ENCODE measurements around the gene TNFRSF14. TPM values are rescaled to one million over a fixed set of nuclear protein-coding genes. Genes with fewer than 3 reads are reported as not detected.
A peak's percentile ranks its signal among the peaks of the same experiment; 100 is the strongest.

TNFRSF14 gene
- total and polyA plus RNA-seq, 2 donors (not counting 1 experiment from before 2014, with no cell fraction given), result 239 to 427 TPM

GRCh38 chr1:2582391-2582790, 26.2 kb downstream of the TNFRSF14 start:
- Histone ChIP-seq H4K20me1 (ENCODE audit: control insufficient read depth, insufficient read depth, low read length, poor library complexity, severe bottlenecking) (no peaks in the 10 kb centered on the region), H3K9me3 (ENCODE audit: control extremely low read depth in 1 of 3, control insufficient read depth in 2 of 3, insufficient read depth in 1 of 3, low read length in 2 of 3) (peaks cover 0 to 17% (median 3%) of the 10 kb centered on the region in 3 donors), H3K4me2 (replicated peaks; ENCODE audit: low read depth, low read length, poor library complexity, severe bottlenecking) (no peak overlapping the region), H3K27ac (ENCODE audit: low read length in 2 of 2) (peak overlapping the region; percentile 18 to 98), H3K36me3 (replicated peaks in 1 of 2; ENCODE audit: control extremely low read depth in 1 of 2, control insufficient read depth in 1 of 2, extremely low read depth in 1 of 2, insufficient read depth in 2 of 2, low read length in 1 of 2) (peaks cover 0 to 3% of the 10 kb centered on the region in 2 experiments), H3K4me3 (ENCODE audit: control extremely low read depth in 1 of 5, extremely low read depth in 1 of 5, insufficient read depth in 1 of 5, low read depth in 2 of 5, low read length in 4 of 5) (no peak overlapping the region), H3K9ac (ENCODE audit: low read length) (no peak overlapping the region), H3K79me2 (ENCODE audit: control insufficient read depth, insufficient read depth, low read length) (peaks cover 11% of the 10 kb centered on the region), H3K4me1 (ENCODE audit: control insufficient read depth in 2 of 2, insufficient read depth in 2 of 2, low read length in 2 of 2) (peaks cover 62 to 87% of the 10 kb centered on the region in 2 donors), H3K27me3 (replicated peaks in 1 of 4; ENCODE audit: control extremely low read depth in 1 of 4, control insufficient read depth in 3 of 4, insufficient read depth in 4 of 4, low read length in 3 of 4) (no peaks in the 10 kb centered on the region), H2AFZ (ENCODE audit: insufficient read depth, low read depth, low read length, poor library complexity, severe bottlenecking) (no peak overlapping the region)
- no peak for TF ChIP-seq CTCF (IDR thresholded peaks at IDR 0.05)
- no peak for TF ChIP-seq EZH2 (IDR thresholded peaks at IDR 0.05; ENCODE audit: borderline replicate concordance, insufficient read depth, low read depth, low read length, poor library complexity, severe bottlenecking)
- H3K4me1 Mint-ChIP-seq, result peaks cover 68% of the 10 kb centered on the region
- no peak for ATAC-seq (ENCODE audit: low read depth)
- intact Hi-C loops (cut with micrococcal nuclease), result no loop called here
- H3K4me3 Mint-ChIP-seq, result peak overlapping the region; percentile 52
- 95% methylated on average over 5 of the region's 7 CpGs for WGBS (ENCODE audit: insufficient coverage)
- no peaks in the 10 kb centered on the region for H3K27me3 Mint-ChIP-seq
- peaks cover 3% of the 10 kb centered on the region for H3K9me3 Mint-ChIP-seq (ENCODE audit: insufficient read depth)
- no peak for DNase-seq
- H3K27ac Mint-ChIP-seq, result peak overlapping the region; percentile 93
- CTCF ChIA-PET, result interaction anchor here (0.7 to 1.6 kb wide), 3 partner anchors 21 to 293 kb away, joined by 3 to 5 read pairs (median 3); no protein-coding TSS in a partner anchor
- POLR2A ChIA-PET, result no interaction called here

GRCh38 chr1:2583331-2583791, 27.2 kb downstream of the TNFRSF14 start:
- WGBS (ENCODE audit: insufficient coverage), result 64% methylated on average over 5 of the region's 5 CpGs

More at GRCh38 chr1:2583331-2583791, 27.2 kb downstream of the TNFRSF14 start:
- no peaks in the 10 kb centered on the region for H4K20me1 ChIP-seq (ENCODE audit: control insufficient read depth, insufficient read depth, low read length, poor library complexity, severe bottlenecking)
- H3K4me2 ChIP-seq (replicated peaks; ENCODE audit: low read depth, low read length, poor library complexity, severe bottlenecking), result peak overlapping the region; percentile 92
- peak overlapping the region; percentile 95 for H3K4me3 Mint-ChIP-seq
- no peaks in the 10 kb centered on the region for H3K27me3 Mint-ChIP-seq
- H3K9me3 ChIP-seq (ENCODE audit: control extremely low read depth in 1 of 3, control insufficient read depth in 2 of 3, insufficient read depth in 1 of 3, low read length in 2 of 3), result peaks cover 0 to 17% (median 3%) of the 10 kb centered on the region in 3 donors
- H3K9me3 Mint-ChIP-seq (ENCODE audit: insufficient read depth), result peaks cover 3% of the 10 kb centered on the region
- peaks cover 59 to 84% of the 10 kb centered on the region in 2 donors for H3K4me1 ChIP-seq (ENCODE audit: control insufficient read depth in 2 of 2, insufficient read depth in 2 of 2, low read length in 2 of 2)
- ChIA-PET CTCF (interaction anchor here (1.0 to 3.9 kb wide), 3 partner anchors 28 to 169 kb away, joined by 3 to 47 read pairs (median 5); partner anchors contain the start of gene TNFRSF14), POLR2A (interaction anchor here (4.4 kb wide), 1 partner anchor 27 kb away, joined by 77 read pairs; the partner anchor contains the start of gene TNFRSF14)
- peaks cover 0 to 3% of the 10 kb centered on the region in 2 experiments for H3K36me3 ChIP-seq (replicated peaks in 1 of 2; ENCODE audit: control extremely low read depth in 1 of 2, control insufficient read depth in 1 of 2, extremely low read depth in 1 of 2, insufficient read depth in 2 of 2, low read length in 1 of 2)
- H3K4me1 Mint-ChIP-seq, result peaks cover 63% of the 10 kb centered on the region
- DNase-seq (no peak), ATAC-seq (ENCODE audit: low read depth) (no peak)
- TF ChIP-seq EZH2 (IDR thresholded peaks at IDR 0.05; ENCODE audit: borderline replicate concordance, insufficient read depth, low read depth, low read length, poor library complexity, severe bottlenecking) (no peak), CTCF (IDR thresholded peaks at IDR 0.05) (no peak)
- H3K4me3 ChIP-seq (ENCODE audit: control extremely low read depth in 1 of 5, extremely low read depth in 1 of 5, insufficient read depth in 1 of 5, low read depth in 2 of 5, low read length in 4 of 5), result no peak overlapping the region
- peak overlapping the region; percentile 99 for H3K27ac Mint-ChIP-seq
- H3K9ac ChIP-seq (ENCODE audit: low read length), result no peak overlapping the region
- no peak overlapping the region for H2AFZ ChIP-seq (ENCODE audit: insufficient read depth, low read depth, low read length, poor library complexity, severe bottlenecking)
- no peaks in the 10 kb centered on the region for H3K27me3 ChIP-seq (replicated peaks in 1 of 4; ENCODE audit: control extremely low read depth in 1 of 4, control insufficient read depth in 3 of 4, insufficient read depth in 4 of 4, low read length in 3 of 4)
- peaks cover 16% of the 10 kb centered on the region for H3K79me2 ChIP-seq (ENCODE audit: control insufficient read depth, insufficient read depth, low read length)
- H3K27ac ChIP-seq (ENCODE audit: low read length in 2 of 2), result peak overlapping the region; percentile 98 to 99
- intact Hi-C loops (cut with micrococcal nuclease), result no loop called here

Measured in B cell (primary cell).